Natural killer cell treated with Interleukin-12 subunit alpha and Interleukin-12 subunit beta and Interleukin-15 and Interleukin-18, amount 100 ng/mL, for 72 hours (primary cell): ENCODE data around the gene GRK3. TPM values are rescaled to one million over a fixed set of nuclear protein-coding genes. Genes with fewer than 3 reads are reported as not detected.
"Not testable (repeated sequence)": the region's sequence is repeated elsewhere in the genome, so short reads cannot be mapped to it uniquely, and the experiment has no call there.

Experiments used
- ATAC-seq, 2 donors: fragments of 150-1000 bp; cut with Tn5 transposase in 1 of 2; sonication (Bioruptor Pico), chemical (Tn5 transposase) in 1 of 2; 2 replicates each; pipeline ENCODE4 v1.10.0; 2021
- DNase-seq: peaks from one replicate; pipeline ENCODE4 v3.0.0; 2022; ENCODE audit warnings: low spot score
- H3K27ac Mint-ChIP-seq, 2 donors: 1 replicate in 1 of 2; 2 replicates in 1 of 2; pipeline ENCODE4 v1.8.0; 2022; ENCODE audit warnings: mixed read lengths in 2 of 2, mild to moderate bottlenecking in 1 of 2, moderate library complexity in 1 of 2
- H3K27me3 Mint-ChIP-seq, 2 donors: 1 replicate in 1 of 2; 2 replicates in 1 of 2; pipeline ENCODE4 v1.8.0; 2022; ENCODE audit warnings: mixed read lengths in 2 of 2
- H3K36me3 Mint-ChIP-seq: one replicate; pipeline ENCODE4 v1.8.0; 2022; ENCODE audit warnings: mixed read lengths
- H3K4me1 Mint-ChIP-seq, 2 donors: 1 replicate in 1 of 2; 2 replicates in 1 of 2; pipeline ENCODE4 v1.8.0; 2022; ENCODE audit warnings: low read depth in 2 of 2, mixed read lengths in 2 of 2, mild to moderate bottlenecking in 1 of 2
- H3K4me3 Mint-ChIP-seq: one replicate; pipeline ENCODE4 v1.8.0; 2022; ENCODE audit warnings: mixed read lengths
- H3K9me3 Mint-ChIP-seq: 2 replicates; pipeline ENCODE4 v1.8.0; 2022; ENCODE audit warnings: mixed read lengths
- total RNA-seq, 2 donors: library from RNA; stranded (reverse); gene quantifications; one replicate each; pipeline ENCODE4 v1.2.3, GENCODE V29; 2022

The GRK3 gene
- total RNA-seq, 2 donors from 2014 or later = 2.8 to 3.0 TPM

DNA sequence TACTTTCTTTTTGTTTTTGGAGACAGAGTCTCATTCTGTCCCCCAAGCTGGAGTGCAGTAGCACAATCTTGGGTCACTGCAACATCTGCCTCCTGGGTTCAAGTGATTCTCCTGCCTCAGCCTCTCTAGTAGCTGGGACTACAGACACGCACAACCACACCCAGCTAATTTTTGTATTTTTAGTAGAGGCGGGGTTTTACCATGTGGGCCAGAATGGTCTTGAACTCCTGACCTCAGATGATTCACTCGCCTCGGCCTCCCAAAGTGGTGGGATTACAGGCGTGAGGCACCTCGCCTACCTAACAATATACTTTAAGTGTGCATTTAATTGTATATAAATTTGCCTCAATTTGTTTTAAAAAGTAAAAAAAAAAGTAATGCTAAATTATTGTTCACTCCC lies 38.4 kb downstream of the GRK3 start:
- no peak overlapping the region for H3K4me3 Mint-ChIP-seq
- peaks cover 7 to 8% of the 10 kb centered on the region in 2 donors for H3K4me1 Mint-ChIP-seq
- ATAC-seq (no peak), DNase-seq (no peak)
- no peak overlapping the region for H3K27ac Mint-ChIP-seq
- H3K27me3 Mint-ChIP-seq = no peaks in the 10 kb centered on the region
- H3K9me3 Mint-ChIP-seq = no peaks in the 10 kb centered on the region
- H3K36me3 Mint-ChIP-seq = no peaks in the 10 kb centered on the region

DNA sequence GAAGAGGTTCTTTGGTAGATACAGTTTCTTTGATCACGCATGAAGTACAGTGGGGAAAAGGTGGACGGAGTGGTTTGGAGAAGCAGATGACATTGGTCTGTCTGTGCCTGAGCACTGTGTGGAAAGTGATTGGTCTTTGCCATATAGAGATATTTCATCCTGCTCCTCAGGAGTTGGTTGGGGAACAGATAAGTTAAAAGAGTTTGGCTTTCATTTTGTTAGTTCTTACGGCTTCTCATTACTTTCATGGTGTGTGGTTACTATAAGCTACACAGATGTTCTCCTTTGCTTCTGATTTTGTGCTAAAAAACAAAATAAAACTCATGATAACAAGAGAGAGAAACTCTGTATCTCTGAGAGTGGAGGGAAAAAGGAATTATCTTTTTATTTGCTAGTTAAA lies 40.7 kb downstream of the GRK3 start:
- H3K27me3 Mint-ChIP-seq, H3K9me3 Mint-ChIP-seq, H3K27ac Mint-ChIP-seq, ATAC-seq, H3K36me3 Mint-ChIP-seq, DNase-seq, H3K4me1 Mint-ChIP-seq, H3K4me3 Mint-ChIP-seq: not testable (repeated sequence)

DNA sequence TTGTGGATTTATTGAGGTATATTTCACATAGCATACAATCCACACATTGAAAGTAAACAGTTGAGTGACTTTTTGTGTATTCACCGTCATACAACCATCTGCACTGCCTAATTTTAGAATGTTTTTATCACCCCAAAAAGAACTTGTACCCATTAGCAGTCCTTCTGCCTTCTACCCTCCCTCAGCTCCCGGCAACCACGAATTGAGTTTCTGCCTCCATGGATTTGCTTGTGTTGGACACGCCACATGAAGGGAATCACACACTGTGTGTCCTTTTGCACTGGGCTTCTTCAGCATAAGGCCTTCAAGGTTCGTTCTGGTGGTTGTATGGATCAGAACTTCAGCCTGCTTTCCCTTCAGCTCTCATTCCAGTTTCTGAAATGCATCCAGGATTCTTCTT lies 41.1 kb downstream of the GRK3 start:
- ATAC-seq, DNase-seq, H3K4me1 Mint-ChIP-seq, H3K9me3 Mint-ChIP-seq, H3K36me3 Mint-ChIP-seq, H3K27ac Mint-ChIP-seq, H3K4me3 Mint-ChIP-seq, H3K27me3 Mint-ChIP-seq: not testable (repeated sequence)

DNA sequence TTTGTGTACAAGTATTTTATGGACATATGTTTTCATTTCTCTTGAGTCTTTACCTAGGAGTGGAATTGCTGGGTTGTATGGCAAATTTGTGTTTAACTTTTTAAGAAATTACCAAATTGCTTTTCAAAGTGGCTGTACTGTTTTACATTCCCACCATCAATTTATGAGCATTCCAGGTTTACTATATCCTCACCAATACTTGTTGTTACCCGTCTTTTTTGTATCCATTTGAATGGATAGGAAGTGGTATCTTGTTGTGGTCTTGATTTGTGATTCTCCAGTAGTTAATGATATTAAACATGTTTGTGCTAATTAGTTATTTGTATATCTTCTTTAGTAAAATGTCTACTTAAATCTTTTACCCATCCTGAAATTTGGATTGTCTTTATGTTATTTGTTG lies 46.8 kb downstream of the GRK3 start:
- ATAC-seq, H3K36me3 Mint-ChIP-seq, H3K4me1 Mint-ChIP-seq, H3K9me3 Mint-ChIP-seq, DNase-seq, H3K27ac Mint-ChIP-seq, H3K4me3 Mint-ChIP-seq: not testable (repeated sequence)
- H3K27me3 Mint-ChIP-seq = peaks cover 0 to 14% of the 10 kb centered on the region in 2 donors

DNA sequence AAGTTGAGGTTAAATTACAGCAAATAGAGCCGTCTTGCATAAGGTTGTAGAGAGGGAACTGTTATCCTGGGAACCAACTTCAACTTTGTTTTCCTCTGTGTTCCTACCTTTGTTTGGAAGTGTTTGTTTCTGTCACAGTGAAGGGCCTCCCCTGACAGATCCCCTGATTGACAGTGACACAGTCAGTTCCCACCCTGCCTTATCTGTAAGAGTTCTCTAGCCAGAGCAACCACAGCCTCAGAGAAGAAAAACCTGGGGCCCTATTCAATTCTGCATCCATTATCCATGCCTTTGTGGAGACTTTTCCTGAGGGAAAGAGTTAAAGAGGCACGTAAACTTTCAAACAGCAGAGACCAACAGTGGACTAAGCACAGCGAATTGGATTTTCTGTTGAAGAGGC lies 48.7 kb downstream of the GRK3 start:
- H3K4me1 Mint-ChIP-seq, ATAC-seq, H3K36me3 Mint-ChIP-seq, DNase-seq, H3K27ac Mint-ChIP-seq, H3K9me3 Mint-ChIP-seq, H3K4me3 Mint-ChIP-seq: not testable (repeated sequence)
- H3K27me3 Mint-ChIP-seq = peaks cover 0 to 19% of the 10 kb centered on the region in 2 donors

DNA sequence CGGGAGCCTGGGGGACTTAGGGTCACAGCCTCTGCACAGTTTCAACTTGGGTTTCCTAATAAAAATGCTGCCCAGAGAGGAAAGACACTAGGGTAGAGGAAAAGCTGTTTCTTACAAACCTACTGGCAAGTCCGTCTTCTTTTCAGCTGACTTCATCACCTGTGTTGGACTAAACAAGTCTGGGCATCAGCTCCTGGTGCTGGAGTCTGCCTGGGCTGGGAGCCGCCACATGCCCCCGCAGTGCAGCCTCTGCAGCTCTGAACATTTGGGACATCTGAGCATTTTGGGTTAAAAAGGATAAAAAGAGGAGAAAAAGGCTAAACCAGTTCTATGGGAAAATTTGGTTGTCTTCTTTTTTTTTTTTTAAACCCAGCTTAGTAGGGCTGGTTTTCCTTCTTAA lies 49.1 kb downstream of the GRK3 start:
- H3K27me3 Mint-ChIP-seq = peaks cover 0 to 21% of the 10 kb centered on the region in 2 donors
- not testable (repeated sequence) for DNase-seq, H3K4me1 Mint-ChIP-seq, H3K36me3 Mint-ChIP-seq, H3K9me3 Mint-ChIP-seq, ATAC-seq, H3K27ac Mint-ChIP-seq, H3K4me3 Mint-ChIP-seq

DNA sequence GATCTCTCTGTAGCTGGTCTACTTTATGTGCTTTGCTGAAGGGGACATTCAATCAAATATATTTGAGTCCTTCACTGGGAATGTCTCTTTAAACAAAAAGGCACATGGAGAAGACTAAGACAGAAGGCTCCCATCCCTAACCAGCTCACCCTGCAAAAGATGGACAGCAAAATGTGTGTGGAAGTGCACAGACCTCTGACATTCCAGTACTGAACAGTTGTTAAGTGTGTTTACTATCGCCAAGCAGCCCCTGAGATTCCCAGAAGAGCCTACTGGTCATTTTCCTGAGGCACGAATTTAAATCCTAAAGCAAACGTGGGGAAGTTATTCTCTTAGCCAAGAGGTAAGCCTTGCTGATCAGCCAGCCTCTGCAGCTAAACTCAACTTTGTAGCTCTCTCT lies 50.3 kb downstream of the GRK3 start:
- DNase-seq, H3K4me1 Mint-ChIP-seq, H3K27ac Mint-ChIP-seq, H3K36me3 Mint-ChIP-seq, H3K4me3 Mint-ChIP-seq, ATAC-seq, H3K9me3 Mint-ChIP-seq: not testable (repeated sequence)
- H3K27me3 Mint-ChIP-seq = peaks cover 2 to 24% of the 10 kb centered on the region in 2 donors

DNA sequence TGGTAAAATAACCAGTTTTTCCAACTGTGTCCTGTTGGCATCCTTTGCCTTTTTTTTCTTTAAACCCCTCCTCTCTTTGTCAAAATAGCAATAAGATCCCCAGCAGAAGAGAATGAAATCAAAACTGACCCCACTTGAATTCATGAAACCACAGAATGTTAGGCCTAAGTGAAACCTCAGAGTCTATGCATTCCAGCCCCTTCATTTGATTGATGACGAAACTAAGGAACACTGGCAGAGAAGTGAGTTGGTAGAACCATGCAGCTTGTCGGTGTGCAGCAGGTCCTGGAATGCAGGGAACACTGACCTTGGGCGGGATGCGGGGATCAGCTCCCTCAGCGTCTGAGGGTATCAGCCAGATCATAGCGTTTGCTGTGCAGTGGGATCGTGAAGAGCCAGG lies 57.5 kb downstream of the GRK3 start:
- no peak overlapping the region for H3K4me3 Mint-ChIP-seq
- H3K27me3 Mint-ChIP-seq = peaks cover 5 to 9% of the 10 kb centered on the region in 2 donors
- no peak overlapping the region for H3K27ac Mint-ChIP-seq
- ATAC-seq = peak in 1 of 2 donors; percentile 11
- H3K9me3 Mint-ChIP-seq = no peaks in the 10 kb centered on the region
- no peaks in the 10 kb centered on the region for H3K36me3 Mint-ChIP-seq
- no peak for DNase-seq
- peaks cover 0 to 8% of the 10 kb centered on the region in 2 donors for H3K4me1 Mint-ChIP-seq

DNA sequence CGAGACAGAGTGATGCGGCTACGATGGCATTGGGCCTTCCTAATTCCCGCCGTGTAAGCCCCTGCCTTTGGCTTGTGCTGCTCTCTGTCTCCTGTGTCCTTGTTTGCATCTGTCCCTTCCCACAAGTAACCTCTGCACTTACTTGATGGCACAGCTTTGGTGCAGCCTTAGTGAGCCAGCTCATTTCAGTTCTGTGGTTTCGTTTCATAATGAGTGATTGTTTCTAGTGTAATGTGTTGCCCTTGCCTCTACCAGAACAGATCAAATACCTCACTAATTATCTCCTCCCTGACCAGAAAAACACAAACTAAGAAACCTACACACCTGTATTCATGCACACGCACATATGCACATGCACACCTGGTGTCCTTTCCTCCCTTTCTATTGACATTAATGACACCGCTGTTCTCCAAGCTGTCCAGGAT lies 58.8 kb downstream of the GRK3 start:
- DNase-seq (no peak), ATAC-seq (peak in 1 of 2 donors; percentile 84)
- Mint-ChIP-seq H3K27ac (no peak overlapping the region), H3K36me3 (no peaks in the 10 kb centered on the region), H3K4me1 (peaks cover 0 to 8% of the 10 kb centered on the region in 2 donors), H3K4me3 (no peak overlapping the region), H3K9me3 (no peaks in the 10 kb centered on the region), H3K27me3 (peaks cover 5 to 9% of the 10 kb centered on the region in 2 donors)

DNA sequence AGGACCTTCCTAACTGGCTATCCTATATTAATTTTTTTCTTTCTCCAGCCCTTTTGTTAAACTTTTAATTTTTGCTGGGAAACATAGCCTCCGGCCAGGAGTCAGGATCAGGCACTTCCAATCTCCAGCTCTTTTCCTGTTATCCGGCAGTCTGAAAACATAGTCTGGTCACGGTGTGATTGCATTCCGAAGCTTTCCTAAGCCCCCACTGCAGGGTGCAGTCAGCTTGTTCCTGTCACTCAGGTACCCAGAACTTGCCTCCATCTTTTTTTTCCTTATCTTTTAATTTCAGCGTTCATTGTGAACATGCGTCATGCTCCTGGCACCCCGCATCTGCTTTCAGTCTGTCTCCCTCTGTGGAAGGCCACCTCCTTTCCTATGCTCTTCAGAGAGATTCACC lies 59.4 kb downstream of the GRK3 start:
- peaks cover 0 to 8% of the 10 kb centered on the region in 2 donors for H3K4me1 Mint-ChIP-seq
- no peak overlapping the region for H3K27ac Mint-ChIP-seq
- H3K4me3 Mint-ChIP-seq = no peak overlapping the region
- DNase-seq (no peak), ATAC-seq (no peak)
- peaks cover under 1 to 9% of the 10 kb centered on the region in 2 donors for H3K27me3 Mint-ChIP-seq
- H3K9me3 Mint-ChIP-seq = no peaks in the 10 kb centered on the region
- no peaks in the 10 kb centered on the region for H3K36me3 Mint-ChIP-seq

DNA sequence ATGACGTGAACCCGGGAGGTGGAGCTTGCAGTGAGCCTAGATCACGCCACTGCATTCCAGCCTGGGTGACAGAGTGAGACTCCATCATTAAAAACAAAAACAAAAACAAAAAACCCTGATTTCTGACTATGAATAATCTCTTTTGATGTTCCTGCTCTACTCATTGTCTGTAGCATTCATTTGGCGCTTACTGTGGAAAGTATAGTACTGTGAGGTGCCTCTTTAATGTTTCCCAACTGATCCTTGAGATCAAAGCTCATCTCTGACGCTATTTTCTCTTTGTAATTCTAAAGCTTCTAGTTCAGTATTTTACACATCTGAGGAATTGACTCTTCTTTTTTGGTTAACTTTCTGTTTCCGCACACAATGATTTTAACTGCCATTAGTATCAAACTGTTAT lies 60.0 kb downstream of the GRK3 start:
- Mint-ChIP-seq H3K36me3 (no peaks in the 10 kb centered on the region), H3K4me3 (no peak overlapping the region), H3K9me3 (no peaks in the 10 kb centered on the region), H3K4me1 (peaks cover 0 to 8% of the 10 kb centered on the region in 2 donors), H3K27me3 (peaks cover 0 to 9% of the 10 kb centered on the region in 2 donors), H3K27ac (no peak overlapping the region)
- ATAC-seq = no peak
- DNase-seq = no peak

DNA sequence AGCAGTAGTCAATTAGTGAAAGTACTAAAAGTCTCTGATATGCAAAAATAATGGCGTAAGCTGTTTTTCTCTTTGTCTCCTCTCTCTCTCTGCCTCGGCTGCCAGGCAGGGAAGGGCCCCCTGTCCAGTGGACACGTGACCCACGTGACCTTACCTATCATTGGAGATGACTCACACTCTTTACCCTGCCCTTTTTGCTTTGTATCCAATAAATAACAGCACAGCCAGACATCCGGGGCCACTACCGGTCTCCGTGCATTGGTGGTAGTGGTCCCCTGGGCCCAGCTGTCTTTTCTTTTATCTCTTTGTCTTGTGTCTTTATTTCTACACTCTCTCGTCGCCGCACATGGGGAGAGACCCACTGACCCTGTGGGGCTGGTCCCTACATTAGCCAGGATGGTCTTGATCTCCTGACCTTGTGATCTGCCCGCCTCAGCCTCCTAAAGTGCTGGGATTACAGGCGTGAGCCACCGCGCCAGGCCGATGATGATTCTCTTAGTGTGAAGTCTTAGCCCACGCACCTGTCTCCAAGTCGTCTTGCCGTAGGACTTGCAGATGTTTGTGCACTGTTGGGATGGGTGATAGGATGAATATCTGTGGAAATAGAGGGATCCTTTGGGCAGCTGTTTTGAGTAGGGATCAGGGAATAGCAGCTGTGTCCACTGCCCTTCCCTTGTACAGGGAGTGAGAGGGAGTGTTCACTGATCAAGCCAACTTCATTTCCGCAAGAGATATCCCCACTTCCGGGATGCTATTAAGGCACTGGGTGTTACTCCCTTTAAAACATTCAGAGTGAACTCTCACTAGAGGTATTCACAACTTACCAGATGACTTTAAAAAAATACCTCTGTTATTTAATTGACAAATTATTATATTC lies 61.5 kb downstream of the GRK3 start:
- H3K27me3 Mint-ChIP-seq, H3K27ac Mint-ChIP-seq, DNase-seq, ATAC-seq, H3K36me3 Mint-ChIP-seq, H3K9me3 Mint-ChIP-seq, H3K4me3 Mint-ChIP-seq, H3K4me1 Mint-ChIP-seq: not testable (repeated sequence)

DNA sequence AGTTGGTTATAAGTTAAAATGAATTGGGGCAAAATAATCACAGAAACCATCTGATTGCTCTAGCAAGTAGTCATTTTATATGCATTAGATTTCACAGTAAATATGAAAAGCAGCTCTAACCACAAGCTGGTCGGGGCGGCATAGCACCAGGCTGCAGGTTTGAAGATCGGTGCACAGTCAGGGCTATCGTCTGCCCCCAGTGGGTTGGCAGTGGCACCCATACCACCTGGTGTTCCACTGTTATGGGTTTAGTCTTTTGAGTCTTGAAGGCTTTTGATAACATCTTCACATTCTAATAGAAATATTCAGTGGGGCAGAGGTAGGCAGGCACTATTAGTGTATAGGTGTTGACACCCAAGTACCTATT lies 62.1 kb downstream of the GRK3 start:
- Mint-ChIP-seq H3K4me3 (no peak overlapping the region), H3K27ac (no peak overlapping the region), H3K36me3 (no peaks in the 10 kb centered on the region), H3K27me3 (peaks cover 6 to 8% of the 10 kb centered on the region in 2 donors), H3K9me3 (no peaks in the 10 kb centered on the region), H3K4me1 (peaks cover 0 to 8% of the 10 kb centered on the region in 2 donors)
- ATAC-seq (no peak), DNase-seq (no peak)

DNA sequence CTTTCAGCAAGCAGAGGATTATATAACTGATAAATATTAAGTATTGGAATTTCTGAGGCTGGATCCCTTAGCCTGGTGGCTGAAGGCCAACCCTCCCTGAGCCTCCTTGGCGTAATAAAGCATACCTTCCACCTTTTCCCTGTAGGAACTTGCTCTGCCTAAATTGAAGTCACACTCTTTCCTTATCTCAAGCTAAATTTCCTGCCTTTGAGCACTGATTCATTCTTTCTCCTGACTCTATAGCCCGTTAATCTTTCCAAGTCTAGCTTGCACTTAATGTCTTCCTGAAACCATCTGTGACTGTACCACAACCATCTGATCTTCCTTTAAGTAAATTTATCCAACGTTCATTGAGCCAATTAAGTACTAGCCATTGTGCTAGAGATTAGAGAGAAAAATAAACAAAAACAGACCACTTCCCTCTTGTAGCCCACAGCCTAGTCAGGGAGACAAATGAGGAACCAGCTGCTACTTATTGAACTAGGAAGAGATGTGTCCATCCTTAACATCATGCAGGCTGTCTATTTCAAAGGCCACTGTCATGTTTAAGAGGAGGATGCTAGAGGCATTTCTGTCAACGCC lies 62.9 kb downstream of the GRK3 start:
- Mint-ChIP-seq H3K9me3 (no peaks in the 10 kb centered on the region), H3K36me3 (no peaks in the 10 kb centered on the region)

More for the DNA sequence above, 62.9 kb downstream of the GRK3 start:
- ATAC-seq (no peak), DNase-seq (no peak)
- peaks cover 8% of the 10 kb centered on the region in 2 donors for H3K27me3 Mint-ChIP-seq
- H3K4me1 Mint-ChIP-seq = peaks cover 0 to 8% of the 10 kb centered on the region in 2 donors
- no peak overlapping the region for H3K4me3 Mint-ChIP-seq
- no peak overlapping the region for H3K27ac Mint-ChIP-seq
